Measurements from ENCODE around the gene REM2.

Gene REM2

DNA sequence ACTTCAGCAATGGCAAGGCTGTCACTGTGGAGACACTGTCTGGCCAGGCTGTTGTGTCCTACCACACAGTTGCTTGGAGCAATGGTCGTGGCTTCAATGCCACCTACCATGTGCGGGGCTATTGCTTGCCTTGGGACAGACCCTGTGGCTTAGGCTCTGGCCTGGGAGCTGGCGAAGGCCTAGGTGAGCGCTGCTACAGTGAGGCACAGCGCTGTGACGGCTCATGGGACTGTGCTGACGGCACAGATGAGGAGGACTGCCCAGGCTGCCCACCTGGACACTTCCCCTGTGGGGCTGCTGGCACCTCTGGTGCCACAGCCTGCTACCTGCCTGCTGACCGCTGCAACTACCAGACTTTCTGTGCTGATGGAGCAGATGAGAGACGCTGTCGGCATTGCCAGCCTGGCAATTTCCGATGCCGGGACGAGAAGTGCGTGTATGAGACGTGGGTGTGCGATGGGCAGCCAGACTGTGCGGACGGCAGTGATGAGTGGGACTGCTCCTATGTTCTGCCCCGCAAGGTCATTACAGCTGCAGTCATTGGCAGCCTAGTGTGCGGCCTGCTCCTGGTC, 7.2 kb upstream of the REM2 start:
- DNase-seq: no peak

DNA sequence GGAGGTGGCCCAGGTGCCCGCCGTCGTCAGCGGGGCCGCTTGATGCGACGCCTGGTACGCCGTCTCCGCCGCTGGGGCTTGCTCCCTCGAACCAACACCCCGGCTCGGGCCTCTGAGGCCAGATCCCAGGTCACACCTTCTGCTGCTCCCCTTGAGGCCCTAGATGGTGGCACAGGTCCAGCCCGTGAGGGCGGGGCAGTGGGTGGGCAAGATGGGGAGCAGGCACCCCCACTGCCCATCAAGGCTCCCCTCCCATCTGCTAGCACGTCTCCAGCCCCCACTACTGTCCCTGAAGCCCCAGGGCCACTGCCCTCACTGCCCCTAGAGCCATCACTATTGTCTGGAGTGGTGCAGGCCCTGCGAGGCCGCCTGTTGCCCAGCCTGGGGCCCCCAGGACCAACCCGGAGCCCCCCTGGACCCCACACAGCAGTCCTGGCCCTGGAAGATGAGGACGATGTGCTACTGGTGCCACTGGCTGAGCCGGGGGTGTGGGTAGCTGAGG, 6.0 kb upstream of the REM2 start:
- no peak for DNase-seq

GRCh38 chr14:22878271-22879246, 4.5 kb upstream of the REM2 start:
- DNase-seq: no peak

DNA sequence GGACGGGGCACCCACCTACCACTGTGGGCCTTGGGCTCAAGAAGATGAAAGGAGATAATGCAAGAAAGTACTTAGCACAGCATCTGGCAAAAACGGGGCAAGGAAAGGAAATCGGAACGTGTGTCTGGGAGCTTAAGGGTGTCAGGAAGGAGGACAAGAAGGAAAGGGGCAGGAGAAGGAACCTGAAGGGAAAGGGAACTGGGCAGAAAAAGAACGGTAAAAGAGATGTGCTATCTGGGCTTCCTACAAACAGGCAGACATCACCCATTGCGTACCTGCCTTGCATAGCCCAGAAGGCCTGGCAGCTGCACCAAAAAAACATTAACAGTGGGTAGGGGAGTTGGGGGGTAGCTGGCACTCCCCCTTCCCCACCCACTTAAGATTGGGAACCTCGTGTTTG, 958 bp upstream of the REM2 start:
- no peak for DNase-seq

DNA sequence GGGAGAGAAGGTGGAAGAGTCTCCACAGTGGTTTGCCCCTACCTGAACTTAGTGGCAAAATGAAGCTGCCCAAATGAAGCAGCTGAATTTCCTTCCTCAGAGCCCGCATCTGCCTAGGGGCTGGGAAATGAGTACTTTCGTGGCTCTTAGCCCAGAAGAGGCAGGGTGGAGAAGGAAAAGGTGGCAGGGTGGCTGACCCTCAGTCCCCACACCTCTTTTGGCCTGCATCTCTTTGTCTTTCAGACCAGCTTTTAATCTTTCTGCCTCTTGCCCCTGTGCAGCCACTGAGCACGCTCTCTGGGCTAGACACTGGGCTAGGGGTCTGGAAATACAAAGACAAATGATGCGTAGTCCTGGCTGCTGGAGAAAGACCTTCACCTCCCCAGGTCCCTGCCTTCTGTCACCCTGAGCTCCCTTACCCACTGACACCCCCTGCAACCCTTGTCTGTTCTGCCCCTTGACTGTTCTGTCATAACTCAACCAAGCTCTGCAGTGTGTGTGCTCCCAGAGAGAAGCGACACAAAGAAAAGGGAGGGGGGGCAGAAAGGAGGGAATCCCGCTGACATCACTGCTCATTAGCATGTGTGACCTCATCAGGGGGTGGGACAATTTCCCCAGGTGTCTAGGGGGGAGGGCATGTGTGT, 371 bp upstream of the REM2 start:
- DNase-seq: peak; percentile 30

GRCh38 chr14:22884076-22884737, 1.2 kb downstream of the REM2 start:
- no peak for DNase-seq

GRCh38 chr14:22884738-22885523, 1.9 kb downstream of the REM2 start:
- no peak for DNase-seq

DNA sequence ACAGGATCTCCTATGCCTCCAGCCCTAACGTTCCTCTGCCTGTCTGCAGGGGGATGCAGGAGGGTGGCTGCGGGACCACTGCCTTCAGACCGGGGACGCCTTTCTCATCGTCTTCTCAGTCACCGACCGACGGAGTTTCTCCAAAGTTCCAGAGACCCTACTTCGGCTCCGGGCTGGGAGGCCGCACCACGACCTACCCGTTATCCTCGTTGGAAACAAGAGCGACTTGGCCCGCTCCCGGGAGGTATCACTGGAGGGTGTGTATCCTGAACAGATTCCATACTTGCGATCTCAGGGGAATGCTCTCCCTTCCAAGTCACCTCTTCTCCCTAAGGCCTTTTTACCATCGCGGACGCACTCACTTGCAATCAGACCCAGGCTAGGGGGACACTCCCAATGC, 3.0 kb downstream of the REM2 start:
- no peak for DNase-seq

DNA sequence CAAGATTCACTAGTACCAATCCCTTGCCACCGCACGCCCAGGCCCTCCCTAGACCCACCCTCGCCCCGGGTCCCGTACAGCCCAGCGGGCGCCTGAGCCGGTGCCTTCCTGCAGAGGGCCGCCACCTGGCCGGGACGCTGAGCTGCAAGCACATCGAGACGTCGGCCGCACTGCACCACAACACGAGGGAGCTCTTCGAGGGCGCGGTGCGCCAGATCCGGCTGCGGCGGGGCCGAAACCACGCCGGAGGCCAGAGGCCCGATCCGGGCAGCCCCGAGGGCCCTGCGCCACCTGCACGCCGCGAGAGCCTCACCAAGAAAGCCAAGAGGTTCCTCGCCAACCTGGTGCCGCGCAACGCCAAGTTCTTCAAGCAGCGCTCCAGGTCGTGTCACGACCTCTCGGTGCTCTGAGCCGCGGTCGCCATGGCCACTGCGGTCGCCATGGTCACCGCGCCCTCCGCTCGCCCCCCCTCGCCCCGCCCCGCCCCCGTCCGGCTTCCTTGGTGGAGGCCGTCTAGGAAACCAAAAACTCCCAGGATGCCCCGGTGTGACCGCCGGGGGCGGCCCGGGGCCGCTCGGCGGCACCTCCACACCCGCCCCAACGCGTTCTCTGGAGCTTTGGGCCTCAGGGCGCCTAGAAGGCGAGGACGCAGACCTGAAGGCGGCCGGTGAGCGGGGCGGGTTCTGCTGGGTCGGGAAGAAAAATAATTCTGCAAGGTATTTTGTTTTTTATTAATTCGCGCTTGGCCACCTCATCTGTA, 3.7 kb downstream of the REM2 start:
- peak; percentile 78 for DNase-seq

GRCh38 chr14:22887260-22887989, 4.4 kb downstream of the REM2 start:
- peak; percentile 41 for DNase-seq

GRCh38 chr14:22887990-22888378, 5.0 kb downstream of the REM2 start:
- DNase-seq: peak; percentile 62

DNA sequence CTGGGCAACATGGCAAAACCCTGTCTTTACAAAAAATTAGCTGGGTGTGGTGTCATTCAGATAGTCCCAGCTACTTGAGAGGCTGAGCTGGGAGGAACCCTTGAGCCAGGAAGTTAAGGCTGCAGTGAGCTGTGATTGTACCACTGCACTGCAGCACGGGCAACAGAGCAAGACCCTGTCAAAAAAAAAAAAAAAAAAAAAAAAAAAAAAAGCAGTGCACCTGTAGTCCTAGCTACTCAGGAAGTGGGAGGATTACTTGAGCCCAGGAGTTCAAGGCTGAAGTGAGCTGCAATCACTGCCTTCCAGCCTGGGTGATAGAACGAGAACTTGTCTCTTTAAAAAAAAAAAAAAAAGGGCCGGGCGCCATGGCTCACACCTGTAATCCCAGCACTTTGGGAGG, 5.6 kb downstream of the REM2 start:
- DNase-seq: no peak

DNA sequence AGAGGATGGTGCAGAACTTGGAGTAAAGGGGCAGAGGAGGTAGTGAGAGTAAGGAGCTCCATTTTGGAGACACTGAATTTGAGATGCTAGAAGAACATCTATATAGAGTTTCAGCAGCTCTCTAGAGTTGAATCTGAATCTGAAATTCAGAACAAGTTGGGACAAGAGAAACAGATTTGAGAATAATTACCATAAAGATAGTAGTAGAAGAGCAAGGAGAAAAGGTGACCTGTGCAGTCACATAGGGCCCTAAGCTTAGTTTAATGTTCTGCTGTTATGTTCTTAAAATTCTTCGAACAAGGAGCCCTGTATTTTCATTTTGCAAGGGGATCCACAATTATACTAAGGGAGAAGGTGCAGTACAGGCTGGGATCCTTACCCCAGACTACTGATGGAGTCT, 7.4 kb downstream of the REM2 start:
- DNase-seq: no peak

GRCh38 chr14:22892488-22892887, 9.5 kb downstream of the REM2 start:
- DNase-seq: no peak

DNA sequence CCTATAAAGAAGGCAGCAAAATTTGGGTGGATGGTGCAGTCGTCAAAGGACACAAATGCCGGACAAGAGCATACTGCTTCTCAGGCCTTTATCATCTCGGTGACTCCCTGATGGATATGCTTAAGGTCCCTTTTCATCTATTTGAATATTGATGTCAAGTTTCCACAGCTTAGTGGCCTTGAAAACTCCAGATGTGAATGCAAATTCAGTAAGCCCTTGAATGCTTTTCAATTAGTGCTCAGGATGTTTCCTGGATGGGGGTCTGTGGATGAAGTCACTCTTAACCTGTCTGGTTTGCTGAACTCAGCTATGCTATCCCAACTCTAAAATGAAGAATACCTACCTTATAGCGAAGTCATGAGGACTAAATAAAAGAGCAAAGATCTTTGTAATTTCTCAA, 10.7 kb downstream of the REM2 start:
- no peak for DNase-seq

DNA sequence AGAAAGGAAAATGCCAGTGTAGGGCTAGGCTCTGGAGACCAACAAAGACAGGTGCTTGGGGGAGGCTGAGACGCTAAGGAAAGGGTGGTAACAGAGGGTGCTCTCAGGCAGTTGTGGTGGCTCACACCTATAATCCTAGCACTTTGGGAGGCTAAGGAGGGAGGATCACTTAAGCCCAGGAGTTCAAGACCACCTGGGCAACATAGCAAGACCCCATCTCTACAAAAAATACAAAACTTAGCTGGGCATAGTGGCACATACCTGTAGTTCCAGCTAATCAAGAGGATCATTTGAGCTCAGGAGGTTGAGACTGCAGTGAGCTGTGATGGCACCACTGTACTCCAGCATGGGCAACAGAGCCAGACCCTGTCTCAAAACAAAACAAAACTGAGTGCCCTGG, 12.4 kb downstream of the REM2 start:
- no peak for DNase-seq

GRCh38 chr14:22896356-22896755, 13.3 kb downstream of the REM2 start:
- no peak for DNase-seq

DNA sequence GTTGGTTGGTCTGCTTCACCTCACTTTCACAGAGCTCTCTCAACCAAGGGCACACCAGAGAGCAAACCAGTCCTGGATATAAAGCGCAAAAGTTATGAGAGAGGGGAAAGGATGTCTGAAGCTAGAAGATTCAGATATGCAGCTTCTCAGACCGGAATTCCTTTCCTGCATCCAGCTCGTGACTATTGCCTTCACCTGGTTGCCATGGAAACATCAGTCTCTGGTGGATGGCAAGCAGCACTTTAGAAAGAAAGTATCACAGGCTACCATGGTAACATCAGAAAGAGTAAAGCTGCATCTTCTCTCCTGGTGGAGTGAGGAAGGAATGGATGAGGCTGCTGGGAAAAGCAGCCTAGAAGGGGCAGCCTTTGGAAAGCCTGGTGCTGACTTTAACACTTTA, 13.7 kb downstream of the REM2 start:
- no peak for DNase-seq

DNA sequence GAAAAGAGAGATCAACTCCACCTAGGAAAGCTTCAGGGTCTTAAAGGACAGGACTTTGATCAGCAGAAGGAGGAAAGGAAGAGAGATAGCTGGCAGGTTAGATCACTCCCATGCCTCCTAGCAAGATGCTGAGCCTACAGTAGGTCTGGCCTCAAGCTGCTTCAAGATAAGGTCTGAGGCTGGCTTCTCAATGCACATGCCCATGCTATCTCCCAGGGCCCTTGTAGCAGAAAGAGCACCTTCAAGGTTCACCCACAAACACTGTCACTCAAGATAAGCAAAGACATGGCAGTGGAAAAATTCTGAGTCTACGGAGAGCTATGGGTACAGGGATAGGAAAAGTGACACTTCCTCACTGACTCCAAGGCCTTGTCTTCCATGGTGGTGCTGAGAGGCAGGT, 14.3 kb downstream of the REM2 start:
- no peak for DNase-seq

DNA sequence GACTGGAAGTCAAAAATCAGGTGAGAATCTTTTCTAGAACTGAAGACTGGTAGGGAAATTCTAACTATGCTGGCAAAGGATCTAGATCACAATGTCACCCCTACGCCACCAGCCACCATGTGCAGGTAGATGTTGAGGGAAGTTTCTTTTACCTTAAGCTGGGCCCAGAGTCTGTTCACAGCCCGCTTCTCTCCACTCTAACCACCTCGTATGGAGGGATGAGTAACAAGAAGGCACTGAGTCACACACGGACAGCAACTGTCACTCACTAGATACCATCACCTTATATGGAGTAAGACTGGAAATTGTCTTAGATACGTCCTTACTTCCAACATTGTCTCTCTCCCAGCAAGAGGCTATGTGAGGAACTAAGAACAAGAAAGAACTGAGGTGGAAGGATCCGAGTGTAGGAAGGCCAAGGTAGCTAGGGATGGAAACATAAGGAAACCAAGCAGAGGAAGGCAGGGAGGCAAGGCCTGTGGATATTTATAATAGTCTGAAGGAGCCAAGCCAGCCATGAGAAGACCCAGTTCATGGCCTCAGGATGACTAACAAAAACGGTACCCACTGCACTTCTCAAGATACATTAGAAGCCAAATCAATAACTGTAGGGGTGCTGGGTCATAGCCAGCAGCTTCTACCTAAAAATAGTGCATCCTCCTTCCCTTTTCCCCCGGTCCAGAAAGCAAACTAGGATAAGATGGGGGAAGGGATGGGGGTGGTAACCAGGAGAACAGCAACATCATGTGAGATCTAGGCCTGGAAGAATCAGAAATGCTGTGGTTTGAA, 15.5 kb downstream of the REM2 start:
- DNase-seq: no peak
